GM18505 (cell line): Measurements from ENCODE around the gene AP2A2.

Experiments
- ATAC-seq: cut with Tn5 transposase; IDR thresholded peaks from one replicate; pipeline ENCODE4 v1.9.1; 2021; ENCODE audit not compliant: unreplicated experiment
- POLR2A ChIP-seq: IDR thresholded peaks from 4 replicates; pipeline ENCODE4 v1.6.1; 2011; ENCODE audit warnings: borderline replicate concordance; ENCODE audit not compliant: insufficient read depth, insufficient read length; ENCODE audit errors: extremely low read depth

Gene AP2A2

DNA sequence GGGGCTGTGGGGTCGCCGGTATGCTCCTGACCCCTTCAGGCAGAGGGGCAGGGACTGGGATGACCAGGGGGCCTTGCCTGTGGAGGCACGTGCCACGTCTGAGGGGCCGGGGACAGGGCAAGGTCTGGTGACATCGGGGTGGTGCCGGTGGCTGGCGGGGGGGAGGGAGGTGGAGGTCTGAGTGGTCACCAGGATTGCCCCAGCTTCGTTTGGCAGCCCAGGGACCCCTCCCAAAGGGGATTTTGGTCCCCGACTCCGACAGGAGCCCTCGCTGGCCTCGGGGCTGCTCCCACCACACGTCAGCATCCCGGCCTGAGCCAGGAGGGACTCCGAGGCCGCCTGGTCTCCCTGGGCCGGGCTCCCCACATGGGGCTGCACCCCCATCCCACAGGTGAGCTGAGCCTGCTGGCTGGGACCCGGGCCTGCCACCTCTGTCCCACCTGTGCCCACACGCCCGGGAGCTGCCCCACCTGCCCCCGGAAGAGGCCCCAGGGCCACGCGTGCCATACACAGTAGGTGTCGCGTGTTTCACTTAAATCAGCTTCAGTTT, 111.9 kb downstream of the AP2A2 start:
- no peak for TF ChIP-seq POLR2A
- ATAC-seq: no peak

- no peak for ATAC-seq
- no peak for TF ChIP-seq POLR2A
Observed at GRCh38 chr11:1038361-1038760, 112.7 kb downstream of the AP2A2 start.

DNA sequence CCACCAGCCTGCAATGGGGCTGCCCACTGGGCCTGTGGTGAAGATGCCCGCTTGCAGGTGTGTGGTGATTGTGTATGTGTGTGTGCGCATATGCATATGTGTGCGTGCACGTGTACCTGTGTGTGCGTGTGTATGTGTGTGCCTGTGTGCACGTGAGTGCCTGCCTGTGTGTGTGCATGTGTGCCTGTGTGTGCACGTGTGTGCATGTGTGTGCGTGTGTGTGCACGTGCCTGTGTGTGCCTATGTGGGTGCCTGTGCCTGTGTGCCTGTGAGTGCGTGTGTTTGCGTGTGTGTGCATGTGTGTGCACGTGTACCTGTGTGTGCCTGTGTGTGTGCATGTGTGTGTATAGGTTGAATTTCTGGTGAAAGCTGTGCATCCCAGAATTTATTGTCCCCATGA, 113.3 kb downstream of the AP2A2 start:
- no peak for TF ChIP-seq POLR2A
- no peak for ATAC-seq

GRCh38 chr11:1039481-1040427, 114.1 kb downstream of the AP2A2 start:
- ATAC-seq: no peak
- TF ChIP-seq POLR2A: no peak

GRCh38 chr11:1040428-1041148, 114.9 kb downstream of the AP2A2 start:
- no peak for TF ChIP-seq POLR2A
- ATAC-seq: no peak

- TF ChIP-seq POLR2A: no peak
- no peak for ATAC-seq
Observed at GRCh38 chr11:1041149-1041467, 115.4 kb downstream of the AP2A2 start.

DNA sequence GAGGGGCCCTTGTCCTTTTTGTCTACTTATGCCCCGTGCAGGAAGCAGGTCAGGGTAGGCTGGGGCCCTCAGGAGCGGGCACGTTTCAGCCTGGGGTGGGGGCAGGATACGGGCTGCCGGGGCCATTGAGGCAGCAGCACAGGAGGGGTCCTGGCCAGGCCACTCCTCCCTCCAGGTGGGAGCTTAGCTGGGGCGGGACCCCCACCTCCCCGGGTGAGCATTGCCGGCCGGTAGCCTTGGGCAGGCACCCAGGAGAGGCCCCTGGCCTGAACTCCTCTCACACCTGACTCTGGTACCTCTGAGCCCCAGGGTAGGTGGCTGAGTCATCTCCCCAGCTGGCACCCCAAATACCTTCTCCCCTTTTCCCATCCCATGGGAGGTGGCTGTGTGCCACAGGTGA, 115.8 kb downstream of the AP2A2 start:
- no peak for TF ChIP-seq POLR2A
- ATAC-seq: no peak

GRCh38 chr11:1041936-1042608, 116.4 kb downstream of the AP2A2 start:
- no peak for ATAC-seq
- no peak for TF ChIP-seq POLR2A

- ATAC-seq: no peak
- no peak for TF ChIP-seq POLR2A
Observed at GRCh38 chr11:1042626-1043562, 117.2 kb downstream of the AP2A2 start.

DNA sequence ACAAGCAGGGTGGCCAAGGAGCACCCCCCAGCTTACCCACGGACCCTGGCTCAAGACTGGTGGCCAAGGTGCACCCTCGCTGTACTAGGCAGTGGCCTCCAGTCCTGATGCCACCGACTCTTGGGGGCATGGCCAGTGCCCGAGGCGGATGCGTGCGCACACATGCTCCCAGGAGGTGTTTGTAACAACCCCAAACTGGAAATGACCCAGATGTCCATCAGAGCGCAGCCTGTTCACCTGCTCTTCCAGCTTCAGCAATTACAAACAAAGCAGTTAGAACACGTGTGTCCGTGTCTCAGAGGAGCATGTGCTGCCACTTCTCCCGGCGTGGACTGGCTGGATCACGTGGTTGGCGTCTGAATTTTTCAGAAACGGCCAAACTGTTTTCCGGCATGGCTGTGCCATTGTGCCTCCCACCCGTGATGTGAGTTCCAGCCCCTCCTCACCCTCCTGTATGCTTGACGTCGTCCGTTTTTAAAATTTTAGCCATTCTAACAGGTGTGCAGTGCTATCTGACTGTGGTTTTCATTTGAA, 118.0 kb downstream of the AP2A2 start:
- ATAC-seq: no peak
- no peak for TF ChIP-seq POLR2A

- no peak for TF ChIP-seq POLR2A
- ATAC-seq: no peak
Observed at GRCh38 chr11:1044160-1044559, 118.5 kb downstream of the AP2A2 start.

GRCh38 chr11:1047595-1048156, 122.0 kb downstream of the AP2A2 start:
- TF ChIP-seq POLR2A: no peak
- ATAC-seq: no peak
